ENCODE data around the gene HCN4.

GRCh38 chr15:73375012-73375411, 6.3 kb upstream of the HCN4 start:
- TF ChIP-seq POLR2A (IDR thresholded peaks at IDR 0.05; ENCODE audit: low read depth), result no peak
- no peak for TF ChIP-seq CTCF (IDR thresholded peaks at IDR 0.05)
- no peak for TF ChIP-seq EP300 (IDR thresholded peaks at IDR 0.05)
- no peak for TF ChIP-seq POLR2AphosphoS5 (IDR thresholded peaks at IDR 0.05)

Measured in esophagus muscularis mucosa (tissue), 4 donors.